H1 (cell line): Measurements from ENCODE around the gene KCNQ1OT1. TPM values are rescaled to one million over a fixed set of nuclear protein-coding genes. Genes with fewer than 3 reads are reported as not detected.

Source experiments
- CTCF ChIA-PET: fragments of 300-600 bp; sonication (Branson Sonifier 250); formaldehyde crosslinking; loops from one replicate; lab custom pipeline; 2021; ENCODE audit not compliant: partially characterized antibody; lab: Charles Lee
- POLR2A ChIA-PET: fragments of 300-600 bp; sonication (Branson Sonifier 250); formaldehyde crosslinking; loops from one replicate; lab custom pipeline; 2021; ENCODE audit warnings: inconsistent platforms; ENCODE audit not compliant: partially characterized antibody; lab: Charles Lee
- DNase-seq, 2 experiments: peaks; one replicate each; pipeline versions ENCODE4 v3.0.0 to v3.0.0-alpha.2; 2010 to 2022; ENCODE audit warnings: low spot score in 2 of 2, low read depth in 1 of 2, mixed read lengths in 1 of 2
- FAIRE-seq: peaks from 2 replicates; lab custom pipeline; 2011; peaks lifted over from hg19 to GRCh38; lab: Jason Lieb, UNC
- H2AFZ ChIP-seq: 2 replicates; pipeline ENCODE4 v1.8.1; 2012; ENCODE audit warnings: low read length, inconsistent platforms
- H2AK5ac ChIP-seq: 2 replicates; pipeline ENCODE4 v1.6.1; 2013; ENCODE audit warnings: low read depth, low read length
- H2BK120ac ChIP-seq: replicated peaks from 2 replicates; pipeline ENCODE3; 2013; ENCODE audit warnings: low read depth, low read length, inconsistent platforms
- H2BK12ac ChIP-seq: 2 replicates; pipeline ENCODE4 v1.6.1; 2013; ENCODE audit warnings: low read depth, low read length
- H2BK15ac ChIP-seq: 2 replicates; pipeline ENCODE4 v1.6.1; 2013; ENCODE audit warnings: low read length
- H2BK20ac ChIP-seq: 2 replicates; pipeline ENCODE4 v1.6.1; 2013; ENCODE audit warnings: low read length
- H2BK5ac ChIP-seq: 2 replicates; pipeline ENCODE4 v1.6.1; 2013; ENCODE audit warnings: low read depth, low read length
- H3K14ac ChIP-seq: 2 replicates; pipeline ENCODE4 v1.6.1; 2013; ENCODE audit warnings: inconsistent platforms; ENCODE audit not compliant: insufficient read length
- H3K18ac ChIP-seq: 2 replicates; pipeline ENCODE4 v1.6.1; 2013; ENCODE audit warnings: low read length; ENCODE audit errors: extremely low read depth
- H3K23ac ChIP-seq: 2 replicates; pipeline ENCODE4 v1.6.1; 2013; ENCODE audit warnings: inconsistent platforms; ENCODE audit not compliant: insufficient read length
- H3K23me2 ChIP-seq: 2 replicates; pipeline ENCODE4 v1.6.1; 2013; ENCODE audit warnings: low read depth, low read length
- H3K27ac ChIP-seq: 2 replicates; pipeline ENCODE4 v1.6.1; 2011; ENCODE audit warnings: low read depth, low read length, inconsistent platforms
- H3K27me3 ChIP-seq, 4 experiments: replicated peaks in 1 of 4; 1 replicate in 1 of 4; 2 replicates in 3 of 4; pipeline versions ENCODE4 v1.6.1 to v1.8.1; 2011 to 2013; ENCODE audit warnings: low read length in 3 of 4, mild to moderate bottlenecking in 3 of 4, inconsistent platforms in 2 of 4, mixed read lengths in 2 of 4, moderate library complexity in 1 of 4; ENCODE audit not compliant: control insufficient read depth in 3 of 4, insufficient read depth in 3 of 4; ENCODE audit errors: extremely low read depth in 1 of 4
- H3K36me3 ChIP-seq, 4 experiments: 2 replicates each; pipeline versions ENCODE4 v1.6.1 to v1.8.1; 2011 to 2013; ENCODE audit warnings: mild to moderate bottlenecking in 4 of 4, low read length in 3 of 4, moderate library complexity in 2 of 4, control low read depth in 1 of 4, inconsistent platforms in 1 of 4; ENCODE audit not compliant: insufficient read depth in 4 of 4, control insufficient read depth in 2 of 4
- H3K4ac ChIP-seq: replicated peaks from 2 replicates; pipeline ENCODE3; 2013; ENCODE audit warnings: low read length, low read depth, mixed read lengths, inconsistent platforms; ENCODE audit not compliant: insufficient read length
- H3K4me1 ChIP-seq, 4 experiments: replicated peaks in 1 of 4; 1 replicate in 1 of 4; 2 replicates in 3 of 4; pipeline versions ENCODE4 v1.6.1 to v1.8.1; 2011 to 2013; ENCODE audit warnings: low read length in 3 of 4, inconsistent platforms in 2 of 4, mixed read lengths in 1 of 4; ENCODE audit not compliant: insufficient read depth in 4 of 4, control insufficient read depth in 3 of 4
- H3K4me2 ChIP-seq, 2 experiments: 2 replicates each; pipeline versions ENCODE4 v1.6.1 to v1.8.1; 2011 to 2013; ENCODE audit warnings: low read depth in 2 of 2, low read length in 2 of 2, control low read depth in 1 of 2, inconsistent platforms in 1 of 2, mild to moderate bottlenecking in 1 of 2; ENCODE audit not compliant: insufficient read depth in 1 of 2
- H3K4me3 ChIP-seq, 4 experiments: fragments of 200-600, 300-600 bp in 1 of 4; sonication (generic), shearing (Covaris generic), sonication (Bioruptor Twin) in 1 of 4; 2 replicates each; pipeline versions ENCODE4 v1.5.1 to v1.8.1; 2011 to 2016; ENCODE audit warnings: low read length in 4 of 4, low read depth in 3 of 4, control low read depth in 2 of 4, inconsistent platforms in 2 of 4, mild to moderate bottlenecking in 2 of 4, mixed read lengths in 1 of 4, moderate library complexity in 1 of 4; ENCODE audit not compliant: insufficient read depth in 2 of 4; ENCODE audit errors: extremely low read depth in 1 of 4
- H3K56ac ChIP-seq: replicated peaks from 2 replicates; pipeline ENCODE3; 2013; ENCODE audit warnings: low read depth, mild to moderate bottlenecking, mixed read lengths, low read length, inconsistent platforms; ENCODE audit not compliant: insufficient read length
- H3K79me1 ChIP-seq: 2 replicates; pipeline ENCODE4 v1.6.1; 2013; ENCODE audit warnings: low read depth, low read length, control low read depth
- H3K79me2 ChIP-seq, 2 experiments: 2 replicates each; pipeline versions ENCODE4 v1.6.1 to v1.8.1; 2012 to 2013; ENCODE audit warnings: low read length in 2 of 2, mild to moderate bottlenecking in 2 of 2, inconsistent platforms in 1 of 2; ENCODE audit not compliant: insufficient read depth in 2 of 2, control insufficient read depth in 1 of 2
- H3K9ac ChIP-seq, 4 experiments: replicated peaks in 1 of 4; 1 replicate in 1 of 4; 2 replicates in 3 of 4; pipeline versions ENCODE4 v1.6.1 to v1.8.1; 2011 to 2013; ENCODE audit warnings: low read depth in 3 of 4, low read length in 3 of 4, control low read depth in 2 of 4, mild to moderate bottlenecking in 2 of 4, moderate library complexity in 2 of 4, inconsistent platforms in 1 of 4; ENCODE audit errors: extremely low read depth in 1 of 4
- H3K9me3 ChIP-seq, 2 experiments: 2 replicates each; pipeline versions ENCODE4 v1.6.1 to v1.8.1; 2012 to 2013; ENCODE audit warnings: mild to moderate bottlenecking in 2 of 2, moderate library complexity in 2 of 2, control low read depth in 1 of 2, inconsistent platforms in 1 of 2, low read depth in 1 of 2, low read length in 1 of 2, mixed read lengths in 1 of 2; ENCODE audit not compliant: insufficient read depth in 2 of 2
- H4K20me1 ChIP-seq, 2 experiments: replicated peaks in 1 of 2; 2 replicates each; pipeline versions ENCODE3 to v1.8.1; 2011 to 2013; ENCODE audit warnings: inconsistent platforms in 2 of 2, low read length in 2 of 2, mild to moderate bottlenecking in 1 of 2; ENCODE audit not compliant: insufficient read depth in 2 of 2, control insufficient read depth in 1 of 2
- H4K5ac ChIP-seq: 2 replicates; pipeline ENCODE4 v1.6.1; 2013; ENCODE audit warnings: low read length, low read depth, mixed read lengths, inconsistent platforms; ENCODE audit not compliant: insufficient read length
- H4K8ac ChIP-seq: 2 replicates; pipeline ENCODE4 v1.8.0; 2013; ENCODE audit warnings: mild to moderate bottlenecking, moderate library complexity, low read length, inconsistent platforms; ENCODE audit not compliant: insufficient read depth; ENCODE audit errors: extremely low read depth
- H4K91ac ChIP-seq: replicated peaks from 2 replicates; pipeline ENCODE3; 2013; ENCODE audit warnings: low read length, mixed read lengths, inconsistent platforms; ENCODE audit not compliant: insufficient read length
- BACH1 ChIP-seq: IDR thresholded peaks from 2 replicates; pipeline ENCODE4 v1.6.1; 2012; ENCODE audit warnings: low read length, improper control_type of control experiment
- EZH2 ChIP-seq: fragments of 200-600 bp; sonication (generic); IDR thresholded peaks from 2 replicates; pipeline ENCODE4 v1.7.1; 2012; ENCODE audit warnings: low read depth, mild to moderate bottlenecking, moderate library complexity, low read length, inconsistent platforms; ENCODE audit not compliant: severe bottlenecking
- GTF2F1 ChIP-seq: IDR thresholded peaks from 2 replicates; pipeline ENCODE4 v1.6.1; 2012; ENCODE audit warnings: low read depth, low read length, improper control_type of control experiment, borderline replicate concordance
- JUN ChIP-seq: IDR thresholded peaks from 2 replicates; pipeline ENCODE4 v1.6.1; 2011; ENCODE audit warnings: low read depth, mild to moderate bottlenecking, improper control_type of control experiment, low read length
- JUND ChIP-seq: IDR thresholded peaks from 2 replicates; pipeline ENCODE4 v1.6.1; 2011; ENCODE audit warnings: mild to moderate bottlenecking, improper control_type of control experiment, low read length
- KDM1A ChIP-seq: fragments of 200-600, 300-600 bp; sonication (generic); IDR thresholded peaks from 2 replicates; pipeline ENCODE4 v1.7.1; 2016; ENCODE audit warnings: mild to moderate bottlenecking, low read length, borderline replicate concordance
- KDM4A ChIP-seq: IDR thresholded peaks from one replicate; pipeline ENCODE4 v1.7.1; 2012; ENCODE audit warnings: low read depth, mild to moderate bottlenecking, moderate library complexity, low read length, inconsistent platforms; ENCODE audit not compliant: severe bottlenecking
- SIX5 ChIP-seq: IDR thresholded peaks from 2 replicates; pipeline ENCODE4 v1.6.1; 2011; ENCODE audit warnings: mild to moderate bottlenecking, low read depth, low read length
- SRF ChIP-seq: IDR thresholded peaks from 2 replicates; pipeline ENCODE4 v1.6.1; 2011; ENCODE audit warnings: mild to moderate bottlenecking, low read depth, low read length, moderate library complexity
- WGBS, 2 experiments: shearing (Covaris generic) in 1 of 2; methylation state at CpG; one replicate each; pipeline versions ENCODE4 v1.1.6 to v1.1.7; 2013 to 2015; ENCODE audit warnings: low lambda C conversion rate in 2 of 2, mixed read lengths in 2 of 2, inconsistent platforms in 1 of 2, low coverage in 1 of 2, missing lambda C conversion rate in 1 of 2; ENCODE audit not compliant: insufficient replicate concordance in 2 of 2, insufficient coverage in 1 of 2, insufficient read length in 1 of 2; ENCODE audit errors: extremely low coverage in 1 of 2, missing lambda C conversion rate in 1 of 2; 5-methylcytosine and 5-hydroxymethylcytosine counted together
- polyA plus RNA-seq, 7 experiments: library from polyadenylated mRNA; depleted of rRNA in 3 of 7; stranded (reverse) in 5 of 7; unstranded in 2 of 7; fragments of >200 nt in 5 of 7; fragments of 200-250 nt in 2 of 7; gene quantifications; 1 replicate in 5 of 7; 2 replicates in 1 of 7; 4 replicates in 1 of 7; pipeline versions ENCODE4 v1.2.1 to v1.2.3, GENCODE V29; 2011 to 2013; ENCODE audit warnings: missing spikeins in 2 of 7, mixed read lengths in 2 of 7
- total RNA-seq: library from RNA; stranded (reverse); fragmentation: NEBNext Ultra II Directional; extraction: Animal tissue kit (Norgen Biotek cat#: 25700); gene quantifications from 2 replicates; pipeline ENCODE4 v1.2.1, GENCODE V29; 2021
- TF ChIP-seq, protein P1 (sequence below): IDR thresholded peaks from 2 replicates; pipeline ENCODE4 v1.6.1; 2011; ENCODE audit warnings: low read depth, mild to moderate bottlenecking, low read length; ENCODE audit not compliant: insufficient read depth
- TF ChIP-seq, protein P2 (sequence below), 3 experiments: IDR thresholded peaks; 1 replicate in 2 of 3; 2 replicates in 1 of 3; pipeline versions ENCODE4 v1.5.1 to v1.6.1; 2011; ENCODE audit warnings: low read length in 3 of 3, mild to moderate bottlenecking in 3 of 3, inconsistent platforms in 2 of 3, low read depth in 1 of 3, moderate library complexity in 1 of 3; ENCODE audit not compliant: insufficient read depth in 1 of 3; ENCODE audit errors: control extremely low read depth in 1 of 3

The KCNQ1OT1 gene
- total and polyA plus RNA-seq, 2 of the 8 experiments (the other 6 are each of a cell fraction or from before 2014, with no cell fraction given), result 0.21 to 1.2 TPM

DNA sequence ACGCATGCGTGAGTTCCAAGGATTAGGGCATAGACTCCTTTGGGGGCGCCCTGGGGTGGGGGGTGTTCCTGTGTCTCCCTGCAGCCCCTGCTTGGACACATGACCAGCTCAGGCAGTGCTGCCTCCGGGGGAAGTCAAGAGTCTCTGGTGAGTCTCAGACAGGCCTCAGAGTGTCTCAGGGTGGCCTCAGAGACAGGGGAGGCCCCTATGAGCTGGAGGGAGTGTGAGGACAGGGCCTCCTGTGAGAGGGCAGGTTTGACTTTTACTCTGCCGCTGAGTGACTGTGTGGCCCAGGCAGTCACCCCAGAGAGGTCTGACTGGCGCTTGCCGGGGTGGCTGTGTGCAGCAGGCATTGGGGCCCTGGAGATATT lies 41.2 kb upstream of the KCNQ1OT1 start:
- H3K18ac ChIP-seq, result no peak overlapping the region
- H3K23ac ChIP-seq, result no peak overlapping the region
- DNase-seq (no peak), FAIRE-seq (no peak)
- no peak overlapping the region for H3K4me2 ChIP-seq
- no peak overlapping the region for H2BK120ac ChIP-seq
- H3K27ac ChIP-seq, result no peak overlapping the region
- no peaks in the 10 kb centered on the region for H3K23me2 ChIP-seq
- no peaks in the 10 kb centered on the region for H3K79me1 ChIP-seq
- H4K5ac ChIP-seq, result no peak overlapping the region
- no peak overlapping the region for H2BK20ac ChIP-seq
- WGBS, 2 experiments, result 84% methylated on average over 5 of the region's 7 CpGs; no CpG with 5 or more reads in 1 of the 2 experiments
- H3K56ac ChIP-seq, result no peak overlapping the region
- H3K27me3 ChIP-seq, result peaks cover 0 to 21% (median 12%) of the 10 kb centered on the region in 4 experiments; a peak in 6 of 7 replicates
- no peak overlapping the region for H3K4me3 ChIP-seq
- peak overlapping the region; percentile 19; the same call in 1 of the 2 replicates for H4K8ac ChIP-seq
- no peak overlapping the region for H2BK12ac ChIP-seq
- H3K4me1 ChIP-seq, result peaks cover 0 to 4% (median 0%) of the 10 kb centered on the region in 4 experiments; a peak in 1 of 7 replicates
- H3K36me3 ChIP-seq, result no peaks in the 10 kb centered on the region
- H2AK5ac ChIP-seq, result no peak overlapping the region
- H3K9me3 ChIP-seq, result no peaks in the 10 kb centered on the region; a peak in 1 of 4 replicates
- no peak overlapping the region for H2BK5ac ChIP-seq
- H4K20me1 ChIP-seq, result peaks cover 0 to 4% of the 10 kb centered on the region in 2 experiments
- no peak overlapping the region for H3K4ac ChIP-seq
- ChIA-PET POLR2A (no interaction called here), CTCF (interaction anchor here (0.8 to 1.8 kb wide), 2 partner anchors 155 to 209 kb away, joined by 3 to 4 read pairs; no protein-coding TSS in a partner anchor)
- H3K79me2 ChIP-seq, result no peaks in the 10 kb centered on the region
- no peak overlapping the region for H3K14ac ChIP-seq
- H2AFZ ChIP-seq, result no peak overlapping the region
- no peak overlapping the region for H4K91ac ChIP-seq
- H3K9ac ChIP-seq, result no peak overlapping the region
- no peak overlapping the region for H2BK15ac ChIP-seq
- TF ChIP-seq, protein P1, sequence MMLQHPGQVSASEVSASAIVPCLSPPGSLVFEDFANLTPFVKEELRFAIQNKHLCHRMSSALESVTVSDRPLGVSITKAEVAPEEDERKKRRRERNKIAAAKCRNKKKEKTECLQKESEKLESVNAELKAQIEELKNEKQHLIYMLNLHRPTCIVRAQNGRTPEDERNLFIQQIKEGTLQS, result no peak
- TF ChIP-seq SIX5 (no peak), SRF (no peak), EZH2 (no peak), GTF2F1 (no peak), KDM4A (no peak), BACH1 (no peak), JUN (no peak), JUND (no peak), KDM1A (no peak)
- TF ChIP-seq, protein P2, sequence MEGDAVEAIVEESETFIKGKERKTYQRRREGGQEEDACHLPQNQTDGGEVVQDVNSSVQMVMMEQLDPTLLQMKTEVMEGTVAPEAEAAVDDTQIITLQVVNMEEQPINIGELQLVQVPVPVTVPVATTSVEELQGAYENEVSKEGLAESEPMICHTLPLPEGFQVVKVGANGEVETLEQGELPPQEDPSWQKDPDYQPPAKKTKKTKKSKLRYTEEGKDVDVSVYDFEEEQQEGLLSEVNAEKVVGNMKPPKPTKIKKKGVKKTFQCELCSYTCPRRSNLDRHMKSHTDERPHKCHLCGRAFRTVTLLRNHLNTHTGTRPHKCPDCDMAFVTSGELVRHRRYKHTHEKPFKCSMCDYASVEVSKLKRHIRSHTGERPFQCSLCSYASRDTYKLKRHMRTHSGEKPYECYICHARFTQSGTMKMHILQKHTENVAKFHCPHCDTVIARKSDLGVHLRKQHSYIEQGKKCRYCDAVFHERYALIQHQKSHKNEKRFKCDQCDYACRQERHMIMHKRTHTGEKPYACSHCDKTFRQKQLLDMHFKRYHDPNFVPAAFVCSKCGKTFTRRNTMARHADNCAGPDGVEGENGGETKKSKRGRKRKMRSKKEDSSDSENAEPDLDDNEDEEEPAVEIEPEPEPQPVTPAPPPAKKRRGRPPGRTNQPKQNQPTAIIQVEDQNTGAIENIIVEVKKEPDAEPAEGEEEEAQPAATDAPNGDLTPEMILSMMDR (IDR thresholded peaks at IDR 0.05; ENCODE audit: control extremely low read depth in 1 of 3, insufficient read depth in 1 of 3, low read depth in 1 of 3, low read length in 3 of 3), result no peak
